Uterus (tissue), 4 donors: Measurements from ENCODE around the gene PTPRU. TPM values are rescaled to one million over a fixed set of nuclear protein-coding genes. Genes with fewer than 3 reads are reported as not detected.

ENCODE experiments used
- DNase-seq, 2 donors: peaks; one replicate each; pipeline ENCODE4 v3.0.0-alpha.2; 2019 to 2020
- H3K27ac ChIP-seq, 2 donors: fragments of 200-600 bp; sonication (generic); 1 replicate in 1 of 2; 2 replicates in 1 of 2; pipeline ENCODE4 v1.5.1; 2016 to 2018
- H3K27me3 ChIP-seq, 2 donors: fragments of 200-600 bp; sonication (generic); one replicate each; pipeline ENCODE4 v1.5.1; 2018 to 2019; ENCODE audit warnings: control low read depth in 1 of 2
- H3K36me3 ChIP-seq, 2 donors: fragments of 200-600 bp; sonication (generic); one replicate each; pipeline ENCODE4 v1.5.1; 2019; ENCODE audit warnings: control low read depth in 1 of 2
- H3K4me1 ChIP-seq, 2 donors: fragments of 200-600 bp; sonication (generic); one replicate each; pipeline ENCODE4 v1.5.1; 2018 to 2019; ENCODE audit warnings: control low read depth in 1 of 2
- H3K4me3 ChIP-seq, 2 donors: fragments of 200-600 bp; sonication (generic); 1 replicate in 1 of 2; 2 replicates in 1 of 2; pipeline ENCODE4 v1.5.1; 2018 to 2019; ENCODE audit warnings: mild to moderate bottlenecking in 1 of 2
- H3K9me3 ChIP-seq, 2 donors: fragments of 200-600 bp; sonication (generic); one replicate each; pipeline ENCODE4 v1.5.1; 2019; ENCODE audit warnings: control low read depth in 1 of 2
- CTCF ChIP-seq, 4 experiments: fragments of 200-600 bp in 2 of 4; fragments of 450-650 bp in 2 of 4; sonication (generic) in 2 of 4; IDR thresholded peaks; one replicate each; pipeline ENCODE4 v1.5.1; 2016 to 2019; ENCODE audit warnings: antibody characterized with exemption in 4 of 4, mild to moderate bottlenecking in 2 of 4, moderate library complexity in 1 of 4
- POLR2A ChIP-seq, 2 donors: fragments of 450-650 bp; IDR thresholded peaks; one replicate each; pipeline ENCODE4 v1.6.1; 2016; ENCODE audit warnings: antibody characterized with exemption in 2 of 2, mild to moderate bottlenecking in 1 of 2, moderate library complexity in 1 of 2
- intact Hi-C: fragments of 100-400 bp; cut with DNase I; formaldehyde crosslinking; loops from one replicate; pipeline ENCODE4 v1.15.1; 2023; ENCODE audit warnings: low total_unique reads
- total RNA-seq, 4 donors: library from RNA; depleted of rRNA in 3 of 4; stranded (reverse); fragments of >200 nt in 3 of 4; gene quantifications; one replicate each; pipeline versions ENCODE4 v1.1.0 to v1.2.4, GENCODE V29; 2014 to 2023
- donor health status: DM: yes; HTN: yes; CAD: no.

Gene PTPRU
- total RNA-seq, 4 donors from 2014 or later, result 9.5 to 48.2 (median 33.4) TPM

DNA sequence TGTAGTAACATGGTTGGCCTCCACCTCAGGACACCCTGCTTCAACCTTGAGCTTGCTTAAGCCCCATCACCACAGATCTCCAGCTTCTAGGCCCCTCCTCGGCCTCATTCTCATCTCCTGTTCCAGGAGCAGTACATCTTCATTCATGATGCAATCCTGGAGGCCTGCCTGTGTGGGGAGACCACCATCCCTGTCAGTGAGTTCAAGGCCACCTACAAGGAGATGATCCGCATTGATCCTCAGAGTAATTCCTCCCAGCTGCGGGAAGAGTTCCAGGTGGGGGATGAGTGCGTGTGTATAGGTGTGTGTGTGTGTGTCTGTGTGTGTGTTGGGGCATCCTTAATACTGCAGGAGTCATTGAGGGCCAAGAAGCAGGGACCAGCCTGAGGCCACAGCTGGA, 79.6 kb downstream of the PTPRU start:
- TF ChIP-seq CTCF (IDR thresholded peaks at IDR 0.05), result no peak
- no peak for TF ChIP-seq POLR2A (IDR thresholded peaks at IDR 0.05)
- intact Hi-C loops, result no loop called here

DNA sequence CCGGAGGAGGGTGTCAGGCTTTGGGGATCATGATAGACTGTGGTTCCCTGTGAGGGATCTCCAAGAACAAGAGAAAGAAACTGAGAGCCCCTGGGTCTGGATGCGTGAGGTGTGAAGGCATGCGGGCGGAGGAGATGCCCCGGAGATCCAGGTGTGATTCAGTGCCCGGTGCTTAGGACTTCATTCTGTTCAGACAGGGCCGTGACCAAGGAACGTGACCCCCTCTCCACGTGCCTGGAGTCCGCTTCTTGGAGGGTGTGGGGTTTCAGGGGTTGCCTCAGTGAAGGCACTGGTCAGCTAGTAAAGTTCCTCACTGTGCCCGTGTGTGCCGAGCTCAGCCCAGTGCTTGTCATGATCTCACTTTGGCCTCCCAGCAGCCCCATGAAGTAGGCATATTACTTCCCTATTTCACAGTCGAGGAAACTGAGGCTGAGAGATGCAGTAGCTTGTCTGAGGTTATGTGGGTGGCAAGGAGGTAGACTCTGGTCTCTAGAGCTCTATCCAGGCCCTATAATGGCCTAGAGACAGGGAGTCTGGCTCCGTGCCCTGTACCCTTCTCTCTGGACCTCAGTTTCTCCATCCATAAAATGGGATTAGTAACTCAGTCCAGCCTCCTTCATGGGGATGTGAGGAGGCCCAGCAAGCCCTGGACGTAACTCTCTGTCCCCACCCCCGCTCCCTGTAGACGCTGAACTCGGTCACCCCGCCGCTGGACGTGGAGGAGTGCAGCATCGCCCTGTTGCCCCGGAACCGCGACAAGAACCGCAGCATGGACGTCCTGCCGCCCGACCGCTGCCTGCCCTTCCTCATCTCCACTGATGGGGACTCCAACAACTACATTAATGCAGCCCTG, 81.0 kb downstream of the PTPRU start:
- intact Hi-C loops, result no loop called here
- no peaks in the 10 kb centered on the region for H3K36me3 ChIP-seq
- TF ChIP-seq CTCF (IDR thresholded peaks at IDR 0.05) (no peak), POLR2A (IDR thresholded peaks at IDR 0.05) (no peak)

More for the DNA sequence above, 79.6 kb downstream of the PTPRU start:
- H3K4me1 ChIP-seq, result no peaks in the 10 kb centered on the region
- H3K27me3 ChIP-seq, result no peaks in the 10 kb centered on the region
- H3K27ac ChIP-seq, result no peak overlapping the region
- no peaks in the 10 kb centered on the region for H3K36me3 ChIP-seq
- H3K4me3 ChIP-seq, result no peak overlapping the region
- H3K9me3 ChIP-seq, result no peaks in the 10 kb centered on the region
- DNase-seq, result no peak

GRCh38 chr1:29317916-29318530, 81.7 kb downstream of the PTPRU start:
- Histone ChIP-seq H3K4me3 (no peak overlapping the region), H3K27me3 (no peaks in the 10 kb centered on the region), H3K27ac (no peak overlapping the region), H3K9me3 (no peaks in the 10 kb centered on the region), H3K36me3 (no peaks in the 10 kb centered on the region), H3K4me1 (no peaks in the 10 kb centered on the region)
- no peak for TF ChIP-seq POLR2A (IDR thresholded peaks at IDR 0.05)
- no peak for TF ChIP-seq CTCF (IDR thresholded peaks at IDR 0.05)
- intact Hi-C loops, result no loop called here
- DNase-seq, result no peak

More for the DNA sequence above, 81.0 kb downstream of the PTPRU start:
- H3K4me1 ChIP-seq, result no peaks in the 10 kb centered on the region
- H3K4me3 ChIP-seq, result no peak overlapping the region
- no peaks in the 10 kb centered on the region for H3K9me3 ChIP-seq
- H3K27me3 ChIP-seq, result no peaks in the 10 kb centered on the region
- no peak for DNase-seq
- H3K27ac ChIP-seq, result no peak overlapping the region

DNA sequence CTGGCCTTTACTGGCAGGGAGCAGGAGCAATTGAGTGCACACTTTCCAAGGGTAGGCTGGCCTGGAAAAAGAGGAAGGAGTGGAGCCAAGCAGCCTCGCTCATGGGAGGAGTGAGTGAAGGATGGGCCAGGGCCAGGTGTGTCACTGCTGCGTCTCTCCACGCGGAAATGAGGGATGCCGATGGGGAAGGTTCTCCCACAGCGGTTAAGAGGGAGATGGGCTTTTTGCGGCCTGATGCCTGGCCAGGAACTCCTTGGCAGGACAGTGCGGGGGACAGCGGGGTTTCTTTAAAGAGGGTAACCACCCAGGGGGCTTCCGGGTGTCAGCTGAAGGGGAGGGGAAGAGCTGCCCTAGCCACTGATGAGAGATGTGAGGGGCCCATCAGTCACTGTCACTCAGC, 82.4 kb downstream of the PTPRU start:
- H3K4me3 ChIP-seq, result no peak overlapping the region
- TF ChIP-seq CTCF (IDR thresholded peaks at IDR 0.05) (no peak), POLR2A (IDR thresholded peaks at IDR 0.05) (no peak)
- intact Hi-C loops, result no loop called here
- no peak for DNase-seq
- no peaks in the 10 kb centered on the region for H3K9me3 ChIP-seq
- no peak overlapping the region for H3K27ac ChIP-seq
- no peaks in the 10 kb centered on the region for H3K4me1 ChIP-seq
- no peaks in the 10 kb centered on the region for H3K27me3 ChIP-seq
- H3K36me3 ChIP-seq, result no peaks in the 10 kb centered on the region
